PC-9 (cell line): ENCODE data around the gene CPVL. TPM values are rescaled to one million over a fixed set of nuclear protein-coding genes. Genes with fewer than 3 reads are reported as not detected.

Experiments
- BruUV-seq: library from RNA; stranded (reverse); fragments of 400-500 nt; replicated peaks from 2 replicates; lab custom pipeline; 2021; lab: Mats Ljungman, UMichigan
- CTCF ChIA-PET: fragments of 300-600 bp; sonication (Branson Sonifier 250); formaldehyde crosslinking; loops from one replicate; lab custom pipeline; 2022; ENCODE audit warnings: antibody characterized with exemption; lab: Charles Lee
- POLR2A ChIA-PET: fragments of 300-600 bp; sonication (Branson Sonifier 250); formaldehyde crosslinking; loops from one replicate; lab custom pipeline; 2022; ENCODE audit warnings: antibody characterized with exemption; ENCODE audit not compliant: unreplicated experiment; lab: Charles Lee
- DNase-seq, 2 experiments: peaks; one replicate each; pipeline versions ENCODE4 v3.0.0 to v3.0.0-alpha.2; 2015 to 2022; ENCODE audit warnings: mixed read lengths in 1 of 2
- H2AFZ ChIP-seq: fragments of 200-600 bp; sonication (generic); 2 replicates; pipeline ENCODE4 v1.8.1; 2017; ENCODE audit warnings: antibody characterized with exemption
- H3F3A ChIP-seq: fragments of 200-600 bp; sonication (generic); 2 replicates; pipeline ENCODE4 v1.8.1; 2017; ENCODE audit warnings: antibody characterized with exemption, mild to moderate bottlenecking, low read depth; ENCODE audit not compliant: insufficient read depth
- H3K27ac ChIP-seq: fragments of 200-600 bp; sonication (generic); 2 replicates; pipeline ENCODE4 v1.6.1; 2016; ENCODE audit warnings: mixed run types
- H3K27me3 ChIP-seq: fragments of 200-600 bp; sonication (generic); 2 replicates; pipeline ENCODE4 v1.6.1; 2016; ENCODE audit warnings: low read depth, mixed run types; ENCODE audit not compliant: insufficient read depth
- H3K36me3 ChIP-seq: fragments of 200-600 bp; sonication (generic); 2 replicates; pipeline ENCODE4 v1.6.1; 2016; ENCODE audit warnings: low read depth, mixed run types
- H3K4me1 ChIP-seq: fragments of 200-600 bp; sonication (generic); replicated peaks from 2 replicates; pipeline ENCODE4 v1.6.1; 2016; ENCODE audit warnings: mixed run types; ENCODE audit not compliant: insufficient read depth
- H3K4me2 ChIP-seq: fragments of 200-600 bp; sonication (generic); 2 replicates; pipeline ENCODE4 v1.6.1; 2017; ENCODE audit warnings: mixed run types
- H3K4me3 ChIP-seq: fragments of 200-600 bp; sonication (generic); 2 replicates; pipeline ENCODE4 v1.6.1; 2016; ENCODE audit warnings: mixed run types
- H3K79me2 ChIP-seq: fragments of 200-600 bp; sonication (generic); 2 replicates; pipeline ENCODE4 v1.6.1; 2017; ENCODE audit warnings: low read depth, mixed run types
- H3K9me2 ChIP-seq: fragments of 200-600 bp; sonication (generic); 2 replicates; pipeline ENCODE4 v1.8.1; 2017; ENCODE audit warnings: mild to moderate bottlenecking; ENCODE audit not compliant: insufficient read depth
- H3K9me3 ChIP-seq: fragments of 200-600 bp; sonication (generic); 2 replicates; pipeline ENCODE4 v1.8.1; 2016; ENCODE audit warnings: low read depth; ENCODE audit not compliant: insufficient read depth
- H4K20me1 ChIP-seq: fragments of 200-600 bp; sonication (generic); 2 replicates; pipeline ENCODE4 v1.8.1; 2017; ENCODE audit not compliant: insufficient read depth
- EZH2 ChIP-seq: fragments of 200-600 bp; sonication (generic); IDR thresholded peaks from 2 replicates; pipeline ENCODE4 v1.8.0; 2017; ENCODE audit warnings: antibody characterized with exemption, low read depth
- intact Hi-C: fragments of 100-400 bp; cut with micrococcal nuclease; formaldehyde crosslinking; loops from one replicate; pipeline ENCODE4 v1.10.0; 2022; ENCODE audit not compliant: unreplicated experiment
- total RNA-seq: library from RNA; stranded (reverse); gene quantifications from 2 replicates; pipeline ENCODE4 v1.2.3, GENCODE V29; 2021
- TF ChIP-seq, protein P1 (sequence below): fragments of 200-600 bp; sonication (generic); conservative IDR thresholded peaks from 2 replicates; pipeline ENCODE4 v1.6.1; 2017; ENCODE audit warnings: mixed run types, antibody characterized with exemption, mild to moderate bottlenecking, moderate library complexity

CPVL gene
- total RNA-seq, 1 experiment from 2014 or later: not detected

DNA sequence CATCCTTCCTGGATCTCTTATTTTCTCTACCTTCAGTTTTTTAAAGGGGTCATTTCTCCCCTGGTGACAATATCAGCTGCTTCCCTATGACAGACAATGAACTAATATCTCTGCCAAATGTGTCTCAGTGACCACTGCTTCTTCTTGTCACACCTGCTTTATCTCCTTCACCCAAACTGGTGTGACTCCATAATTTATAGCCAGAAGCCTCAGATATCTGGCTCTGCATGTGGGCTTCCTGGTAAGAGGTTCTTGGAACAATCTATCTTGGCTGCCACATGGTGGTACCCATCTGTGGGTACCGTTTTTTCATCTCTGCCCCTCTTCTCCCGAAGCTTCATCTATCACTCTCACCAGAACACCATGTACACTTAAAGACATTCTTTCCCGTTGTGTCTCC is 37.0 kb downstream of the CPVL start:
- no peaks in the 10 kb centered on the region for H3K9me3 ChIP-seq
- intact Hi-C loops: loop anchor here (10.0 kb wide), 1 partner anchor 295 kb away; no protein-coding TSS in a partner anchor
- no peak for DNase-seq
- TF ChIP-seq, protein P1, sequence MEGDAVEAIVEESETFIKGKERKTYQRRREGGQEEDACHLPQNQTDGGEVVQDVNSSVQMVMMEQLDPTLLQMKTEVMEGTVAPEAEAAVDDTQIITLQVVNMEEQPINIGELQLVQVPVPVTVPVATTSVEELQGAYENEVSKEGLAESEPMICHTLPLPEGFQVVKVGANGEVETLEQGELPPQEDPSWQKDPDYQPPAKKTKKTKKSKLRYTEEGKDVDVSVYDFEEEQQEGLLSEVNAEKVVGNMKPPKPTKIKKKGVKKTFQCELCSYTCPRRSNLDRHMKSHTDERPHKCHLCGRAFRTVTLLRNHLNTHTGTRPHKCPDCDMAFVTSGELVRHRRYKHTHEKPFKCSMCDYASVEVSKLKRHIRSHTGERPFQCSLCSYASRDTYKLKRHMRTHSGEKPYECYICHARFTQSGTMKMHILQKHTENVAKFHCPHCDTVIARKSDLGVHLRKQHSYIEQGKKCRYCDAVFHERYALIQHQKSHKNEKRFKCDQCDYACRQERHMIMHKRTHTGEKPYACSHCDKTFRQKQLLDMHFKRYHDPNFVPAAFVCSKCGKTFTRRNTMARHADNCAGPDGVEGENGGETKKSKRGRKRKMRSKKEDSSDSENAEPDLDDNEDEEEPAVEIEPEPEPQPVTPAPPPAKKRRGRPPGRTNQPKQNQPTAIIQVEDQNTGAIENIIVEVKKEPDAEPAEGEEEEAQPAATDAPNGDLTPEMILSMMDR: no peak
- TF ChIP-seq EZH2: no peak
- peaks cover 68% of the 10 kb centered on the region for H3K4me1 ChIP-seq
- H3K4me3 ChIP-seq: no peak overlapping the region
- no peaks in the 10 kb centered on the region for H4K20me1 ChIP-seq
- no peaks in the 10 kb centered on the region for H3K27me3 ChIP-seq
- peak overlapping the region; percentile 71 for H3K4me2 ChIP-seq
- no peaks in the 10 kb centered on the region for H3K36me3 ChIP-seq
- H2AFZ ChIP-seq: no peak overlapping the region
- peaks cover 9% of the 10 kb centered on the region for H3K79me2 ChIP-seq
- no TSS peak for BruUV-seq
- CTCF ChIA-PET: no interaction called here
- POLR2A ChIA-PET: no interaction called here
- H3F3A ChIP-seq: peaks cover 30% of the 10 kb centered on the region
- H3K27ac ChIP-seq: peak overlapping the region; percentile 74
- no peaks in the 10 kb centered on the region for H3K9me2 ChIP-seq

DNA sequence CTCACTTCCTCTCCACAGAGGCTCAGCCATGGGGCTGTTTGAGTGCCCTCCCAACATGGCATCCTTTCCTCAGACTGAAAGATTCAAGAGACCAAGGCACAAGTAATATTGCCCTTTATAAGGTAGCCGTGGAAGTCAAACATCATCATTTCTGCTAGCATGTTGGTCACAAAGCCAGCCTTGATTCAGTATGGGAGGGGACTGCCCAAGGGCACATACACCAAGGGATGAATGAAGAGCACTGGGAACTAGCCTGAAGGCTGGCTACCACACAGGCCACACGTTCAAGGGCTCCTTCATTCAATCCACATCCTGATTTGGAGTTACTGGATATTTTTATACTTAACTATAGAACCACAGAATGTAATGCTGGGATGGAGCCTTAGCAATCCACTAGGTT is 39.3 kb downstream of the CPVL start:
- Histone ChIP-seq H3K4me2 (no peak overlapping the region), H3F3A (peaks cover 13% of the 10 kb centered on the region; the same call in 1 of the 2 replicates), H3K9me2 (no peaks in the 10 kb centered on the region), H3K4me1 (peaks cover 49% of the 10 kb centered on the region), H3K36me3 (no peaks in the 10 kb centered on the region), H3K27me3 (no peaks in the 10 kb centered on the region), H2AFZ (no peak overlapping the region), H3K79me2 (peaks cover 8% of the 10 kb centered on the region), H3K9me3 (no peaks in the 10 kb centered on the region), H3K27ac (no peak overlapping the region), H3K4me3 (no peak overlapping the region), H4K20me1 (no peaks in the 10 kb centered on the region)
- intact Hi-C loops: loop anchor here (10.0 kb wide), 1 partner anchor 298 kb away; no protein-coding TSS in a partner anchor
- POLR2A ChIA-PET: no interaction called here
- CTCF ChIA-PET: interaction anchor here (0.6 to 1.2 kb wide), 3 partner anchors 42 to 185 kb away, joined by 4 to 10 read pairs (median 8); no protein-coding TSS in a partner anchor
- no peak for DNase-seq
- no peak for TF ChIP-seq EZH2
- TF ChIP-seq, protein P1: no peak
- BruUV-seq: no TSS peak

GRCh38 chr7:29106669-29106988 is 39.7 kb downstream of the CPVL start:
- Histone ChIP-seq H3K79me2 (peaks cover 4% of the 10 kb centered on the region), H3K4me1 (peaks cover 45% of the 10 kb centered on the region)
- CTCF ChIA-PET: interaction anchor here (0.6 to 1.2 kb wide), 3 partner anchors 43 to 185 kb away, joined by 4 to 10 read pairs (median 8); no protein-coding TSS in a partner anchor

More at GRCh38 chr7:29106669-29106988, 39.7 kb downstream of the CPVL start:
- H2AFZ ChIP-seq: no peak overlapping the region
- intact Hi-C loops: loop anchor here (1.0 to 10.0 kb wide), 2 partner anchors 184 to 298 kb away; no protein-coding TSS in a partner anchor
- no peak overlapping the region for H3K4me3 ChIP-seq
- no TSS peak for BruUV-seq
- no peak for TF ChIP-seq EZH2
- TF ChIP-seq, protein P1: 0 out of 2 replicates have a peak, but pooled peaks have one; percentile 0
- no peaks in the 10 kb centered on the region for H4K20me1 ChIP-seq
- no peaks in the 10 kb centered on the region for H3K9me2 ChIP-seq
- H3K27me3 ChIP-seq: no peaks in the 10 kb centered on the region
- peaks cover 9% of the 10 kb centered on the region; the same call in 1 of the 2 replicates for H3F3A ChIP-seq
- DNase-seq: no peak
- no peaks in the 10 kb centered on the region for H3K36me3 ChIP-seq
- no peak overlapping the region for H3K27ac ChIP-seq
- H3K4me2 ChIP-seq: no peak overlapping the region
- no peaks in the 10 kb centered on the region for H3K9me3 ChIP-seq
- POLR2A ChIA-PET: no interaction called here
